OCI-M1 (cell line): Measurements from ENCODE around the gene PTPRZ1.

ENCODE experiments used
- DNase-seq: peaks from one replicate; lab custom pipeline; 2025; lab: John Stamatoyannopoulos, UW

Gene PTPRZ1

DNA sequence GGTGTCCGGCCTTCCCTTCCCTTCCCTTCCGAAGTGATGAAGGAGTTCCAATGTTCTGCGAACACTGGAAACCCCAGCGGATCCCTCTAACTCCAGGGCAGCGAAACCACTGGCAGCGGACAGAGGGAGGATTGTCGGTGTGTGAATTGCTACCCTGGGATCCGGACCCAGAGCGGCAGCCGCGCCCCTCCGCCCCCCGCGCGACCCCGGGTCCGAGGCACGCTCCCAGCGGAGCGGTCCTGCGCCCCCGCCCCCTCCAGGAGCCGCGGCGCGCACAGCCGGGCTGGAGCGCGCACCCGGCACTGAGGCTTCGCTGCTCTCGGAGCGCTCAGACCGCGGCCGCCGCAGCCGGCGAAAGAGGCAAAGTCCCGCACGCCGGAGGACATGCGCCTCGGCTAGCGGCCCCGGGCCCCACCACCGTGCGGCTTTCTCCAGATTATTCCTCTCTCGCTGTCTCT lies at the start of gene PTPRZ1:
Gene PTPRZ1, plus strand, starts transcription at position 331 of the 458 bp plus-strand sequence. CDS start 339 bp downstream, outside the sequence.
- no peak for DNase-seq

DNA sequence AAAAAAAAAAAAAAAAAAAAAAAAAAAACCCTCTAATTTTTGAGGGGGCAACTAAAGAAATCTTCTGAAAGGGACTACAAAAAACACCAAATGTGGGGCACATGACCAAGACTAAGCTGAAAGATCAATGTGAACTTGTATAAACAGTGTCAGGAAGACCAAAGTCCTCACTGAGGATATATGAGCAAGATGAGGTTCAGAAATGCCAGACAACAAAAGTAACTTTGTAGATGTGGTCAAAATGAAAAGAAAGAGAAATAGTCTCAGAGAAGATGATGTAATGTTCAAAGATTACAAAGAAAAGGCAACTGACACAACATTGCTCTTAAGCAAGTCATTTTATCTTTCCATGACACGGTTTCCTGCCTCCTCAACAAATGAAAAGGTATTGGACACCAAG lies 48.7 kb upstream of the PTPRZ1 start:
- DNase-seq = peak; percentile 36

GRCh38 chr7:121831351-121831750 lies 41.6 kb upstream of the PTPRZ1 start:
- no peak for DNase-seq

GRCh38 chr7:121831801-121832200 lies 41.2 kb upstream of the PTPRZ1 start:
- no peak for DNase-seq

- no peak for DNase-seq
Observed at GRCh38 chr7:121832347-121832746, 40.6 kb upstream of the PTPRZ1 start.

GRCh38 chr7:121833991-121834390 lies 39.0 kb upstream of the PTPRZ1 start:
- no peak for DNase-seq

DNA sequence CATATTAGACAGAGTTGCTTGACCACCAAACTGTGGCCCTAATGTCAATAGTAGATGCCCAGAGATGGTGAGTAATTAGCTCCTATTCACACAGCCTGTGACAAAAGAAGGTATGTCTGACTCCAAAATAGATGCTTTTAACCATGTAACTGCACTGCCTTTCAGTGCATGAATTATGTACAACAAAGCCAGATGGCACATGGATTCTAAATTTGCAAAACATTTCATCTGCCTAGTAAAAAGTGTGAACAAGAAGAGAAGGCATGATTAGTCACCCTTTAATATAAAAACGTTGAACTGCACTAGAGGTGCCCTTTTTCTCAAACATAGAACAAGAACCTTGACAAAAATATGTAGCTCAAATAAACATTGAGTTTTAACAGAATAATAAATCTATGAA lies 35.5 kb upstream of the PTPRZ1 start:
- no peak for DNase-seq

- DNase-seq = no peak
Observed at GRCh38 chr7:121847041-121847440, 25.9 kb upstream of the PTPRZ1 start.

DNA sequence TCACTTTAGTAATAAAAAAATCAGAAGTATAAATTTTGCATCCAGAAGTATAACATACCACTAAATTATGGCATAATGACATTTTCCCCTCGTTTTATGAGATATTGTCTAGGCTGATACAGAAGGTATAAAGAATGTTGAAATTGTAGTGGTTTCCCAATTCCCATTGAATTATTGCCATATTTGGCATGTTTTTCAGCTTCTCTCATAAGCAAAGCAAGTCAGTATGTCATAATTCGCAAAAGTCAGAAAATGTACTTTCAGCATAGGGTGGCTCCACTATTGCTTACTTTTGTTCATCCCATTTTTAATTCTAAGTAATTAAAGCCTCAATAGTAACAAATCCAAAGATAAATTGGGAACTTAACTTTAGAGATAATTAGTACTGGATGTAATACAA lies 19.7 kb upstream of the PTPRZ1 start:
- DNase-seq = no peak

- no peak for DNase-seq
Observed at GRCh38 chr7:121860953-121861352, 12.0 kb upstream of the PTPRZ1 start.

GRCh38 chr7:121862591-121862990 lies 10.4 kb upstream of the PTPRZ1 start:
- DNase-seq = no peak

GRCh38 chr7:121871188-121871587 lies 1.8 kb upstream of the PTPRZ1 start:
- DNase-seq = no peak

- no peak for DNase-seq
Observed at GRCh38 chr7:121873289-121874194, 581 bp downstream of the PTPRZ1 start.

- no peak for DNase-seq
Observed at GRCh38 chr7:121874298-121874697, 1.3 kb downstream of the PTPRZ1 start.

GRCh38 chr7:121875203-121875602 lies 2.2 kb downstream of the PTPRZ1 start:
- DNase-seq = no peak

- no peak for DNase-seq
Observed at GRCh38 chr7:121876656-121877500, 3.9 kb downstream of the PTPRZ1 start.

GRCh38 chr7:121878918-121879464 lies 6.0 kb downstream of the PTPRZ1 start:
- DNase-seq = no peak

DNA sequence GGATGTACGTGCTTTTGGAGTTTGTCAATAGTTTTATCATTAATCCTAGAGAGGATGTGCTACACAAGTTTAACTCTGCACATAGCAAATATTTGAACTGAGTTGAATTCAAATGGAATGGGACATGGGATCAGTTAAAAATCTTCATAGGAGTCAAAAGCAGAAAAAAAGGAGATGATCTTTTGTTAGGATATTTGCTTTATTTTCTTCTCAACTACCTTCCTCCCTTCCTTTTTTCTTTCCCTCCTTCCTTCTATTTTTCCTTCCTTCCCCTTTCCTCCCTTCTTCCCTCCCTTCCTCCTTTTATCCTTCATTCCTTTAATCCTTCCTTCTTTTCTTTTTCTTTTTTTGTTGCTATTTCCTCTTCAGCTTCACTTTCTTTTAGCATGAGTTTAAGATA lies 6.6 kb downstream of the PTPRZ1 start:
- no peak for DNase-seq

DNA sequence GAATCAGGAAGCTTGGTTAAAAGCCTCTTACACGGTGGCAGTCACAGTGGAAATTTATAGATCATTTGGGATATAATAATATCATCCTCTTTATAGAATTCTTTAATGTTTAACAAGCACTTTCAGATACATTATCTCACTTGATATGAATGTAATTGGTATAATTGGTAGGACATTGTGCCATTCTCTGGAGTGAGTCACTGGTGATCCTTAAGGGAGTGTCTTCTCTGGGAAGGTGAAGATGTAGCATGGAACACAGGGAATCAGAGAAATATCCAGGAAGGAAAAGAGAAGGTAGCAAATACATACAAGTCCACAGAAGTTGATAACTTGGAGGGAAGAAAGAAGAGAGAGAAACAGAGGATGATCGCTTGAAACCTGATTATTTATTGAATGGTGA lies 9.8 kb downstream of the PTPRZ1 start:
- no peak for DNase-seq

DNA sequence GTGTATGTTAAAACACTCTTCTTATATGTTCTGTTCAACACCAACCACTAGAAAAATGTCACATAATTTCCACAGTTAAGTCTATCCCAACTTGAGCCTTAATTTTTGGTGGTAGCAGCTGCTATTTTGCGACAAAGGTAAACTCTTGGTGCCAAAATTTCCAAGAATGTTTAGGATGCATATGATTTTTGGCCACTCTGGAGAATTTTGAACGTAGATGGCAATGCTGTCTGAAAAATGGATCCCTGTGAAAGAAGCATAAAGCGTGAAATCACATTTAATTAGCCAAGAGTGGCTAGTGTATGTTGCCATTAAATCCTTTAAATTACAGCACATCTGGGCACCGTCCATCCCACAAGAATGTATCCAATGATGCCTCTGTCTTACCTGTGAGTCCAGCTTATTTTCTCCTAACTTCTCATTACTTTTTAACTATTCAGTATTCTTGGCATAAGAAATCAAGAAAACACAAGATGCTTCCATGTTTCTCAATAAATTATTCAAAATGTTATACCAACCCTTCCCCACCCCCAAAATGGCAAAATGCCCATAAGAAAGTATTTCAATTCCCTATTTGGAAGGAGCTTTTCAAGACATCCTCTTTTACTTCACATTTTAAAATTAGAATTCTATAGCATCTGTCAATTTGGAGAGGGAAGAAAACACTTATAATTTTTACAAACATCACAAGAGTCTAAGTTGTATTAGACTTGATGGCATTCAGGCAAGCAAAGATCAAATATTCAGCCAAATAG lies 12.4 kb downstream of the PTPRZ1 start:
- no peak for DNase-seq

- no peak for DNase-seq
Observed at GRCh38 chr7:121887634-121888033, 14.7 kb downstream of the PTPRZ1 start.

DNA sequence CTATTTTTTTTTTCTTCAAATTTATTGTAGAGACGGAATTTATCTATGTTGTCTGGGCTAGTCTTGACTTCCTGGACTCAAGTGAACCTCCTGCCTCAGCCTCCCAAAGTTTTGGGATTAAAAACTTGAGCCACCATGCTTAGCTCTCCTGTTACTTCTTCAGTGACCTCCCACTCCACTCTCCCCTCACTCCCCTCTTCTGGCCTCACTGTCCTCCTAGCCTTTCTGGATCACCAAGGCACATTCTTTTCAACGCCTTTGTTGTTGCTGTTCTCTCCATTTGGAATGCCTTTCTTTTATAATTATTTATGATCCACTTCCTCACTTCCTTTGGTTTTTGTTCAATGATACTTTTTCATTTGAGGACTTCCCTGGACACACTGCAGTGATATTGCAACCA lies 17.9 kb downstream of the PTPRZ1 start:
- no peak for DNase-seq
